Coronary artery (tissue), 2 donors: ENCODE data around the gene NEIL1.

Source experiments
- DNase-seq: peaks from one replicate; pipeline ENCODE4 v3.0.0-alpha.2; 2017; ENCODE audit warnings: low spot score
- H3K27ac ChIP-seq, 2 donors: fragments of 200-600 bp; sonication (generic); one replicate each; pipeline ENCODE4 v1.5.1; 2016 to 2019
- H3K4me3 ChIP-seq: fragments of 200-600 bp; sonication (generic); 2 replicates; pipeline ENCODE4 v1.5.1; 2016; ENCODE audit warnings: mild to moderate bottlenecking, moderate library complexity
- CTCF ChIP-seq: fragments of 200-600 bp; sonication (generic); IDR thresholded peaks from one replicate; pipeline ENCODE4 v1.5.1; 2019; ENCODE audit warnings: antibody characterized with exemption

NEIL1 gene

GRCh38 chr15:75354454-75354853, 7.6 kb downstream of the NEIL1 start:
- no peak for DNase-seq
- no peak for TF ChIP-seq CTCF
- Histone ChIP-seq H3K27ac (no peak overlapping the region), H3K4me3 (no peak overlapping the region)

GRCh38 chr15:75355369-75355768, 8.5 kb downstream of the NEIL1 start:
- no peak overlapping the region for H3K27ac ChIP-seq
- no peak for DNase-seq
- no peak for TF ChIP-seq CTCF
- no peak overlapping the region for H3K4me3 ChIP-seq

- no peak overlapping the region for H3K27ac ChIP-seq
- DNase-seq: no peak
Measured at GRCh38 chr15:75356006-75356405, 9.2 kb downstream of the NEIL1 start.

GRCh38 chr15:75356517-75356916, 9.7 kb downstream of the NEIL1 start:
- H3K27ac ChIP-seq: no peak overlapping the region
- no peak for TF ChIP-seq CTCF
- H3K4me3 ChIP-seq: no peak overlapping the region
- no peak for DNase-seq

More at GRCh38 chr15:75356006-75356405, 9.2 kb downstream of the NEIL1 start:
- no peak for TF ChIP-seq CTCF
- no peak overlapping the region for H3K4me3 ChIP-seq

- Histone ChIP-seq H3K27ac (no peak overlapping the region), H3K4me3 (no peak overlapping the region)
- TF ChIP-seq CTCF: no peak
- no peak for DNase-seq
Measured at GRCh38 chr15:75357976-75358673, 11.3 kb downstream of the NEIL1 start.

GRCh38 chr15:75358771-75359536, 12.1 kb downstream of the NEIL1 start:
- DNase-seq: no peak

More at GRCh38 chr15:75358771-75359536, 12.1 kb downstream of the NEIL1 start:
- no peak overlapping the region for H3K27ac ChIP-seq
- no peak overlapping the region for H3K4me3 ChIP-seq
- TF ChIP-seq CTCF: no peak
